Stimulated activated CD4-positive, alpha-beta T cell treated with anti-CD3 and anti-CD28 coated beads, Interleukin-1b, Interleukin-23, amount 100 ng/mL, for 48 hours (primary cell): Measurements from ENCODE around the gene TSPYL4.

ENCODE experiments used
- DNase-seq: peaks from one replicate; pipeline ENCODE4 v3.0.0-alpha.2; 2020

The TSPYL4 gene

GRCh38 chr6:116268589-116269293, 14.9 kb upstream of the TSPYL4 start:
- DNase-seq = no peak

- no peak for DNase-seq
Measured at GRCh38 chr6:116267836-116268588, 14.1 kb upstream of the TSPYL4 start.

GRCh38 chr6:116266803-116267202, 12.9 kb upstream of the TSPYL4 start:
- no peak for DNase-seq

GRCh38 chr6:116265041-116265829, 11.4 kb upstream of the TSPYL4 start:
- peak; percentile 42 for DNase-seq

GRCh38 chr6:116263353-116263752, 9.5 kb upstream of the TSPYL4 start:
- DNase-seq = no peak

- no peak for DNase-seq
Measured at GRCh38 chr6:116258520-116258919, 4.6 kb upstream of the TSPYL4 start.

- DNase-seq = no peak
Measured at GRCh38 chr6:116256694-116257093, 2.8 kb upstream of the TSPYL4 start.

- DNase-seq = no peak
Measured at GRCh38 chr6:116255246-116255800, 1.4 kb upstream of the TSPYL4 start.

GRCh38 chr6:116254297-116255056, 602 bp upstream of the TSPYL4 start:
- no peak for DNase-seq

GRCh38 chr6:116253188-116253504, 729 bp downstream of the TSPYL4 start:
- no peak for DNase-seq

- DNase-seq = no peak
Measured at GRCh38 chr6:116251568-116252384, 2.1 kb downstream of the TSPYL4 start.

GRCh38 chr6:116248577-116248976, 5.3 kb downstream of the TSPYL4 start:
- no peak for DNase-seq

- no peak for DNase-seq
Measured at GRCh38 chr6:116247285-116247684, 6.6 kb downstream of the TSPYL4 start.

GRCh38 chr6:116246089-116246488, 7.8 kb downstream of the TSPYL4 start:
- no peak for DNase-seq

- DNase-seq = no peak
Measured at GRCh38 chr6:116244284-116244683, 9.6 kb downstream of the TSPYL4 start.

- DNase-seq = no peak
Measured at GRCh38 chr6:116239856-116240255, 14.0 kb downstream of the TSPYL4 start.

- DNase-seq = no peak
Measured at GRCh38 chr6:116239256-116239655, 14.6 kb downstream of the TSPYL4 start.

GRCh38 chr6:116238083-116238482, 15.8 kb downstream of the TSPYL4 start:
- no peak for DNase-seq

- no peak for DNase-seq
Measured at GRCh38 chr6:116234689-116235088, 19.2 kb downstream of the TSPYL4 start.

- peak; percentile 35 for DNase-seq
Measured at GRCh38 chr6:116229287-116229913, 24.5 kb downstream of the TSPYL4 start.

GRCh38 chr6:116223355-116223754, 30.5 kb downstream of the TSPYL4 start:
- no peak for DNase-seq
